GM18873 (cell line): ENCODE data around the gene RPH3AL.
"Not testable (repeated sequence)": the region's sequence is repeated elsewhere in the genome, so short reads cannot be mapped to it uniquely, and the experiment has no call there.

Experiments
- ATAC-seq: cut with Tn5 transposase; IDR thresholded peaks from one replicate; pipeline ENCODE4 v1.9.1; 2021; ENCODE audit warnings: mild to moderate bottlenecking, moderate library complexity, moderate number of reproducible peaks; ENCODE audit not compliant: unreplicated experiment, low FRiP score

RPH3AL gene

DNA sequence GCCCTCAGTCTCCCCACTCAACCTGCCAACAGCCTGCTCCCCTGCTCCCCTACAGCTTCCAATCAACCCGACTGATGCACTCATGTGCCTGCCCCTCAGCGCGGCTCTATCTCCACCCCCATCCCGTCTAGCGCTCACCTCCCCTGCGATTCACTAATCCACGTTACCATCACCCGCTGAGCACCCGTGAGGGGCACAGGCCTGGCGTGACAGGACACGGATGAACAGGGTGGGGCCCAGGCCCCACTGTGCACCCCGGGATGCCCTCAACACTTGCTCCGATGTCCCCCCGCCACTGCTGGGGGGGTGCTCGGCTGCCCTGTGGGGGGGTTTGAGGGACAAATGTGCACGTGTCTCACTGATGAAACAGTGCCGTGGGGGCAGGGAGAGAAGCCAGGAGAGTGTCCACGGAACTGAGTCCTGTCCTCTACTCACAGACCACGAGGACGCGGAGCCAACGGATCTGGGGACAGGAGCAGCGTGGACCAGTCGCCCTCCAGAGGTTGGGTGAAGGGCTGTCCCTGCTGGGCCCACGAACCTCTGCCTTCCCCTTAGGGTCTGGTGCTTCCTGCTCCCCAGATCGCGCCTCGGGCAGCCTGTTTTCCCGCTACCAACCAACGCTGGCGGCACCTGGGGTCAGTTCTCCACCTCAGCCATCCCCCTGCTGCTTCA lies 66.7 kb downstream of the RPH3AL start:
- no peak for ATAC-seq

DNA sequence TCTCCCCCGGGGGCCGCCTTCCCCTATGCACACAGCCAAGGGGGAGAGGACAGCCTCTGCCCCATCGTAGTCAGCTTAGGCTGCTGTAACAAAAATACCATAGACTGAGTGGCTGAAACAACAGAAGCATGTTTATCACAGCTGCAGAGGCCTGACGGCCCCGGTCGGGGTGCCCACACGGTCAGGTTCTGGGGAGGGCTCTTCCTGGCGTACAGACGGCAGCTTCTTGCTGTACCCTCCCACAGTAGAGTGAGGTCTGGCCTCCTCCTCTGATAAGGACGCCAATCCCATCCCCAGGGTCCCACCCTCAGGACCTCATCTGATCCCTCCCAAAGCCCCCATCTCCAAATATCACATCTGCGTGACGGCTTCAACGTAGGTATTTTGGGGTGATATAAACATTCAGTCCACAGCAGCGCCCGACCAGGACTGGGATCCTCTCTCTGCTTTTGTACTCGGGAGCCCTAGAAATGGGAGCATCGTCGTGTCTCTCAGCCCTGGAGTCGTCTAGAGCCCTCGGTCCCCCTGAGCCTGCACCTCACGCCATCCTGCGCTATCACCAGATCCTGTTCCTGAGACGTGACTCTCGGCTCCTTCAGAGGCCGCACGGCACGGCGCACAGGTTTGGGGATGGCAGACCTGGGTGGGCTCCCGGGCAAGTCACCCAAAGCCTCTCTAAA lies 67.8 kb downstream of the RPH3AL start:
- no peak for ATAC-seq

DNA sequence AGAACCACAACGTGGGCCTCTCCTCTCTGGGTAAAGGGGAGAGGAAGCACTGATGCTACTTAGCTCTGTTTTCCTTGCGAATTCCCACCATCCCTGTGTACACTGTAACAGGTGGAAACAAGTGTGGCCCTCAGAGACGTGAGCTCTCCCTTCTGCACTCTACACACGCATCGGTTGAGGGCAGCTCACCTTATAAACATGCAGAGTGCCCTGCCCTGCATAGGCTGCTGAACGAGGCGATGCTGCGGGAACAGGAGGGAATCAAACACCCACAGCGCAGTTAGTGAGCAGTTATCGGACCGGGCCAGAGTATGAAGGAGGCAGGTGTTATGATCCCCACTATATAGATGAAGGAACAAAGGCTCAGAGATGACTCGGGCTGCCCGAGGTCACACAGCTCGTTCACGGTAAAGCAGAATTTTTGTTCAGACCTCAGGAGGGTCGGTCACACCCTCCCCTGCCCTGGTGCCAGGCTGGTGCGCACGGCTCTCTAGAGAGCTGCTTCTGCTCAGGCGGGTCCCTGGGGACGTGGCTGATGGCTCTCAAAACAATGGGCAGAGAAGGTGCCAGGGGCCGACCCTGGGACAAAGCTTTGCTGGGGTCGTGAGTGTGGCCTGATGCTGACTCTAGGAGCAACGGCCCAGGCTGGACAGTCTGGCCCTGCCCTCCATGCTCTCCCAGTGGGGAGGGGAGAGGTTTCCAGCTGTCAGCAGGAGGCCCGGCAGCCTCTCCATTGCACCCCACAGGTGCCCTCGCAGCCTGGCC lies 68.5 kb downstream of the RPH3AL start:
- ATAC-seq = no peak

DNA sequence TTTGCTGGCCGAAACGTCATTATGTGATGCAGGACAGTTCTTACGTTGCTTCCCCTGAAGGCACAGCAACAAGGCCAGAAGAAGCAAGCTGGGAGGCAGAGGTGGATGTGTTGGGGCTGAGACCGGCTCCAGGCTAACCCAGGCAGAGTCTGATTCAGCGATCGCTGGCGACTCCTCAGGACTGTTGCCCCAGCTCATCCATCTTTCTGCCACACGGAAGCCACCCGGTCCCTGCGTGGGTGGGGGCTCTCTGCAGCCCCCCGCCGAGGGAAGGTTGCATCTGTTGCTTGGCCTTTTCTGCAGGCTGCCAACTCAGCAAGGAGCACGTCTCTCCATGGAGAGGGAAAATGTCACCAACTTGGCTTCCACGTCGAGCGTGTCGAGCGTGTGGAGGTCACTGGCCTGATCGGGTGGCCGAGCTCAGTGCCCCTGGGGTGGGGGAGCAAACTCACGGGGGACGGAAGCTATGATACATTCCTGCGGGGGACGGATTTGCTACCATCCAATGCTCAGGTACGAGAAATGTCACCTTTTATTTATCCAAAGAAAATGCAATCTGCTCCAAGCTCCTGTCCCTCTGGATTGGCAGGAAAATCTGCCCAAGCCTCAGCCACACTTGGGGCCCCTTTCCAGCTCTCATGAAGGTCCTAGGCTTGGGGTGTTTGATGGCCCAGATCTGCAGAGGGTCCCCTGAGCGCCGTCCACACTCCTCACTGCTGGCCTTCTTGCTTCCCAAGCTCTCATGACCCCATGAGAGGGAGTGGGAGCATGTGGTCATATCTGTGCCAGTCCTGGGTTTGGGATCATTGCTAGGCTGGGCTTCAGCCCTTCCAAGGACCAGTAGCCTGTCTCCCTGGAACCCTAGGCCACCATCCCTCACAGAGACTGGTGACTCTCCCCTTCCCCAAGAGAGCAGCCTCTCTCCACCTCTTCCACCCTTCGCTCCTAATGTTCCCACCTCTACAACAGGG lies 69.4 kb downstream of the RPH3AL start:
- ATAC-seq = no peak

DNA sequence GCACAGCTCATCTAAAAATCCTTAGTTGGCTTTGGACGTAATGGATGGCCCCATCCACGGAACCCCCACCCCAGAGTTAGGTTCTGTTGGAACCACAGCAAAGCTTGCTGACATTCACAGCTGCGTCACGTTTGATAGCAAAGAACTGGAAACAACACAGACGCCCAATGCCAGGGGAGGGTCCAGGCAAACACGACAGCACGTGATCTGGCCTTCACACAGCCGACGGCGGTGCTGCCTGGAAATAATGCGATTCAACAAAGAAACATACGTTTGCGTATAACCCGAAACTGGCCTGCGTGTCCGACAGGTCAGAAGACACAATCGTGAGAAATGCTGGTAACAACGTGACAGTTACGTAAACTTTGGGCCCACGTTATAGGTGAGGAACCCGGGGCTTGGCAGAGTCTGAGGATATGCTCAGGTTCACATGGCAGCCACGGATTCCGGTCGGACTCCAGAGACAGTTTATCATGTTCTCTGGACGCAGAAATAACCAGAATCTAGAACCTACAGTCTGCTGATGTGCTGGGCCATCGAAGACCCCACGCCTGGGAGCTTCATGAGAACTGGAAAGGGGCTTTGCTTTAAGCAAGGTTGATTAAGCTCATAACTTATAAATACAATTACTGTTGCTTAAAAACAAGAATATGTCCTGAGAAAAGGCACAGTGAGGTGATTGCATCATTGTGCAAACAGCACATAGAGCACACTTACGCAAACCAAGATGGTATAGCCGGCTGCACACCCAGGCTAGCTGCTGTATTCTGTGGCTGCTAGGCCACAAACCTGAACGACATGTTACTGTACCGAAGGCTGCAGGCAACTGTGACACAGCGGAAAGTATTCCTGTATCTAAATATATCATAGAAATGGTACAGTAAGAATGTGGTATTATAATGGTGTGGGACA lies 70.4 kb downstream of the RPH3AL start:
- no peak for ATAC-seq

DNA sequence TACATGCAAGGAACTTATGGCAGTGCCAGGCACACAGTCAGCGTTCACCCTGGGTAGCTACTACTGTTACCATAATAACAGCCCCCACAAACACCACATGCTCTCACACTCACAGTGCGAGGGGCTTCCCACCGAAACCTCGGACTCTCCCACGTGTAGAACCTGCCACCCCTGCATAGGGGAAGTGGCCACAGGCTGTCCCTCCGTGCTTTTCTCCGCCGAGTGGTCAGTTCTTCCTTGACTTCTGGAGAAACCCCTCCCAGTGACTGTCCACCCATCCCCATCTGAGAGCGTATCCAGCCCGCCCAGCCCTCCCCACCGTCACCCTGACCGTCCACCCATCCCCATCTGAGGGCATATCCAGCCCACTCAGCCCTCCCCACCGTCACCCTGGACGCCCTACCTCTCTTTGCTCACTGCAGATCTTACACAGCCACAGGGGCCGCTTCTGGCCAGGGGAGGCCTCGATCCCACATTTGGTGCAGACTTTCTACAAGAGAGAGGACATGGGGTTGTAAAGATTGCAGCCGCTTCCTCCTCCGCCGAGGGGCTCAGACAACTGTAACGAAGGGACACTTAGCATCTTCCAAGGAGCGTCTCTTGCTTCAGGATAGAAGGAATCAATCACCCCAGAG lies 71.1 kb downstream of the RPH3AL start:
- no peak for ATAC-seq

DNA sequence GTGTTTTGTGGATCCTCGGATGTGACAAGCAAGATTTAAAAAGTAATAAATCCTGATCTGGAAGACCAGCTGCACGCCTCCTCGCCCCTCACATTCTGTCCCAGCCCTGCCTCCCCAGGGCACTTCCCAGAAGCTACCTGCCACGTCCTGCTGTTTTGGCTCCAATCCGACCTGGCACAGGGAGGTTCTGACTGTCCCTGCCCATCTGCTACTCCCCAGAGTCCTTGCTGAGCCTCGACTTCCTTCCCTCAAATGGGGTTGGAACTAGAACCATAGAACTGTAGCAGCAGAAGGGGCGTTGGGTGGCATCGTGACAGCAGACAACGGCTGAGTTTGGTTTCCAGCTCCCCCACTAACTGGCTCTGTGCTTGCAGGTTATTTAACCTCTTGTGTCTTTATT lies 71.7 kb downstream of the RPH3AL start:
- no peak for ATAC-seq

DNA sequence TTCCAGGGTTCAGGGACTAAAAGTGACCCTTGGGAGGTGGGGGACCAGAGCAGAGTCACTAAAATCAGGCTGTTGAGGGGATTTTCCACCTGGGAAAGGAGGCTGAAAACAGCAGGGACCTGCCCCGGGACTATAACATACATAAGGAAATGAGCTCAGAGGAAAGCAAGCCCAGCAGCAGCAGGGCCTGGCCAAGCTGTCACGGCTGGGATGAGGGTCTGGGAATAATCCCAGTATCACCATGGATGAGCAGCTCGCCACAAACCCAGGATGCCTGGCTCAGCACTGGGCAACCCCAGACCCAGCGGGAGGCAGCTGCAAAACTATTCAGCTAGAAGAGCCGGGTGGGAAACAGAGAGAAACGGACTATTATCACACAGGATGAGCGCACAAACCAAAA lies 72.4 kb downstream of the RPH3AL start:
- no peak for ATAC-seq

DNA sequence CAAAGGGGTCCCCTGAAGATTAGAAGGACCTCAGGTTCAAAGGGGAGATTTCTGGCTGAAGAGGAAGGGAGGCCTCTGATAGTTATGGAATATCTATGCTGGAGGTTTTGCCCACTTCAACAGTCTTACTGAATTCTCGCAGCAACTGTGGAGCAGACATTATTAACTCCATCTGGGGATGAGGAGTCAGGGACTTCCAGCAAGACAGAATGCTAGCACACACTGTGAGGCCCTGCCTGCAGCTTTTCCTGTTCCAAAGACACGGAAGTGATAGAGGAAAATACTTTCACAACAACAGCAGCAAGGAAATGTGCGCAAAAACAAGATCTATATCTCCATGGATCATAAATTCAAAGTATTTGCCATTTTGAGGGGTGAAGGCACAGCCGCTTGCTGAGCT lies 72.8 kb downstream of the RPH3AL start:
- ATAC-seq = no peak

DNA sequence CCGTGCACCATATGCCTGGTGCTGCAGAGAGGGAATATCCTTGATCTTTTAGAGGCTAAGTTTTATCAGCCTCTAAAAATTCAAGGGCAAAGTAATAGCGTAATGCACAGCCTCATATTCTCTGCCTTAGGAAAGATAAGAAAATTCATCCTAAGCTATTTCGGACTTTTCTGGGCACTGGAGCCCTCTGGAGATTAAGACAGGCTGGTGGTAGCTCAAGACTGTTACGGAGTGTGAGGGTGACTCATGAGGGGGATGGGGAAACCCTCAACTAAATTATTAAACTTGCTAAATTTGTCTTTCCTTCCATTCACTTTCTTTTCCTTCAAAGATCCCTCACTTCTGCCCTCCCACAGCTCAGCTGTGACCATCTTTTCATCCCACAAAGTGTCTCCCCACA lies 73.3 kb downstream of the RPH3AL start:
- ATAC-seq = no peak

DNA sequence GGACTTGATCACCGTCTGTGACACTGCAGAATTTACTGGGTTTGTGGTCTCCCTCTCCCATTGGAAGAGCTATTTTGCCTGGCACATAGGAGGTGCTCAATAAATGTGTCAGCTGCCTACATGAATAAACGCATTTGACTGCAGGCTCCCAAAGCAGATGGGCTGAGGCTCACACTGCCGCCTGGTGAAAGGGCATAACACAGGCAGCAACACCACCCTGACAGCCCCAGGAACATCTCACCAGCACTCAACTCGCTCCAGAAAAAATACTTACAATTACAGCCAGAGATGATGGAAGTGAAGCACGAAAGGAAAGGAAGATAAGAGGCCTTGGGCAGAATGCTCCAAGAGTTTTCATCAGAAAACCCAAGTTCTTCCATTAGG lies 73.9 kb downstream of the RPH3AL start:
- ATAC-seq = no peak

DNA sequence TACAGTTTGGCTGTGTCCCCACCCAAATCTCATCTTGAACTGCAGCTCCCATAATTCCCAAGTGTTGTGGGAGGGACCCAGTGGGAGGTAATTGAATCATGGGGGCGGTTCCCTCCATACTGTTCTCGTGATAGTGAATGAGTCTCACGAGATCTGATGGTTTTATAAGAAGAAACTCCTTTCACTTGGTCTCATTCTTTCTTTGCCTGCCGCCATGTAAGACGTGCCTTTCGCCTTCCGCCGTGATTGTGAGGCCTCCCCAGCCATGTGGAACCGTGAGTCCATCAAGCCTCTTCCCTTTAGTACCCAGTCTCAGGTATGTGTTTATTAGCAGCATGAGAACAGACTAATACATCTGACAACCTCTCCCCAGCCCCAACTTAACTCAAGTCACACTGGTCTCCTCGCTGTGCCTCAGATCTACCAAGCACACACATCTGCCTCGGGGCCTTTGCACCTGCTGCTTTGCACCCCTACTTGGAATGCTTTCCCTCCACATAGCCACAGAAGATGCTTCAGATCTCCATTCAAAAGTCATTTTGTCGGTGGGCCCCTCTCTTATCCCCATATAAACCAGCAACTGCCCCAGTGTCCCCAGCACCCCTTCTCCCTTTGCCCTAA lies 74.4 kb downstream of the RPH3AL start:
- no peak for ATAC-seq

DNA sequence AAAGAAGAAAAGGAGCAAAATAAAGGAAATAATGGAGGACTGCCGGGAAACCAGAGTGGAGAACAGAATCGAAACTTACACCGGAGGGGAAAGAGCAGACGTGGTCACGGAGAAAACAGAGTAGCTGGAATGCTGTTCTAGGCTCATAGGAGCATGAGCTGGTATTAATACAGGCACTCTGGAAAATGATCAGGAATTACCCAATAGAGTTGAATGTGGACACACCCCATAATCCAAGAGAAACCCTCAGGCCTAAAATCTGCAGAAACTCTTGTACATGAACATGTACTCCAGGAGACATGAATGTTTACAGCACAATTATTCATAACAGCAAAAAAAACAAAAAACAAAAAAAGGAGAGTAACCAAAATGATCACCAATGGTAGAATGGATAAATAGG lies 77.7 kb downstream of the RPH3AL start:
- ATAC-seq = no peak

DNA sequence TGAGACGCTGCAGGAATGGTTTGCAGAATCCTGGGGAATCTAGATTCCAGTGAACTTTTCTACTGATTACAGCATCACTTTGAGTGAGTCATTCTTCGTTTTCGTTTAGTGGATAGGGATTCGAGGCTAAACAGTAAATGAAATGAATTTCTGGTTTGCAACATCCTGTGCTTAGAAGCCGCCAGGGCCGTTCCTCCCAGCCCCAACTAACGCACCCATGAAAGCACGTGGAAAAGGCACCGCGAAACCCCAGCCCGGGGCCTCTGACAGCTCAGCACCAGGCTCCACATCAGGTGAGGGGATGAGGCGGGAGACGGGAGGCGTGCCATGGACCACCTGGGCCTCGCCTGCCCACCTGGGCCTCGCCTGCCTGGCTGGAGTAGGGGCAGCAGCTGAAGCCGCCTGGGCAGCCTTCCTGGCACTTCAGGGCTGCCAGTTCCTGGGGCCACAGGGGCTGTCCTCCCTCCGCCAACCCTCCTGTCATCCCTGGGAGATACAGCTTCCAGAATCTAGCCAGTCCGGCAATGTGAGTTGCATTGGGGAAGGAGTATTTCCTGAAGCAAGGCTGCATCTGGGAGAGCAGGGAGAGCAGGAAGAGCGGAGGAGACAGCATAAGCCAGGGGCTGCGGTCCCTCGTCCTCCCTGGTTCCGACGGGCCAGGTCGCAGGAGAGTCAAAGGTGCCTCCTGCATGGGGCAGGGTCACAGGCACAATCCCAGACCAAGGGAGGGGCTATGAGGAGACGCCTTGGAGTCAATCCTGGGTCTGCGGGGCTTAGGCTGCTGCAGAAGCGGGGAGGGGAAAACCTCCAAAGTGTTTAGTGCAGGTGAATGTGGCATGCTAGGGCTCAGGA lies 78.4 kb downstream of the RPH3AL start:
- no peak for ATAC-seq

DNA sequence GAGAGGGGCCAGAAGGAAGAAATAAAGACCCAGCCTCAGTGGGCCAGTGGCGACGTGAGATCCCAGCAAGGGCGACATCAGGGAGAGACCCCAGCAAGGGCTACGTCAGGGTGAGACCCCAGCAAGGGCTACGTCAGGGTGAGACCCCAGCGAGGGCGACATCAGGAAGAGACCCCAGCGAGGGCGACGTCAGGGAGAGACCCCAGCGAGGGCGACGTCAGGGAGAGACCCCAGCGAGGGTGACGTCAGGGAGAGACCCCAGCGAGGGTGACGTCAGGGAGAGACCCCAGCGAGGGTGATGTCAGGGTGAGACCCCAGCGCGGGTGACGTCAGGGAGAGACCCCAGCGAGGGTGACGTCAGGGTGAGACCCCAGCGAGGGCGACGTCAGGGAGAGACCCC lies 79.8 kb downstream of the RPH3AL start:
- ATAC-seq = not testable (repeated sequence)

DNA sequence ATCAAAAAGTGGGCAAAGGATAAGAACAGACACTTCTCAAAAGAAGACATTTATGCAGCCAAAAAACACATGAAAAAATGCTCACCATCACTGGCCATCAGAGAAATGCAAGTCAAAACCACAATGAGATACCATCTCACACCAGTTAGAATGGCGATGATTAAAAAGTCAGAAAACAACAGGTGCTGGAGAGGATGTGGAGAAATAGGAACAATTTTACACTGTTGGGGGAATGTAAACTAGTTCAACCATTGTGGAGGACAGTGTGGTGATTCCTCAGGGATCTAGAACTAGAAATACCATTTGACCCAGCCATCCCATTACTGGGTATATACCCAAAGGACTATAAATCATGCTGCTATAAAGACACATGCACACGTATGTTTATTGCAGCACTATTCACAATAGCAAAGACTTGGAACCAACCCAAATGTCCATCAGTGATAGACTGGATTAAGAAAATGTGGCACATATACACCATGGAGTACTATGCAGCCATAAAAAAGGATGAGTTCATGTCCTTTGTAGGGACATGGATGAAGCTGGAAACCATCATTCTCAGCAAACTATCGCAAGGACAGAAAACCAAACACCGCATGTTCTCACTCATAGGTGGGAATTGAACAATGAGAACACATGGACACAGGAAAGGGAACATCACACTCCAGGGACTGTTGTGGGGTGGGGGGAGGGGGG lies 80.5 kb downstream of the RPH3AL start:
- ATAC-seq = not testable (repeated sequence)
